Thyroid gland (tissue), 4 donors: ENCODE results near the gene AMY2B. TPM values are rescaled to one million over a fixed set of nuclear protein-coding genes. Genes with fewer than 3 reads are reported as not detected.

Experiments
- DNase-seq, 2 donors: peaks; one replicate each; pipeline ENCODE4 v3.0.0-alpha.2; 2019
- H3K27ac ChIP-seq, 3 donors: fragments of 200-600 bp; sonication (generic); 1 replicate in 2 of 3; 2 replicates in 1 of 3; pipeline ENCODE4 v1.5.1; 2016 to 2019; ENCODE audit warnings: mild to moderate bottlenecking in 1 of 3, moderate library complexity in 1 of 3
- H3K27me3 ChIP-seq: fragments of 200-600 bp; sonication (generic); one replicate; pipeline ENCODE4 v1.5.1; 2019
- H3K36me3 ChIP-seq, 2 donors: fragments of 200-600 bp; sonication (generic); one replicate each; pipeline ENCODE4 v1.5.1; 2016 to 2019
- H3K4me1 ChIP-seq, 2 donors: fragments of 200-600 bp; sonication (generic); one replicate each; pipeline ENCODE4 v1.5.1; 2017 to 2019
- H3K4me3 ChIP-seq, 3 donors: fragments of 200-600 bp; sonication (generic); replicated peaks in 1 of 3; 1 replicate in 2 of 3; 2 replicates in 1 of 3; pipeline ENCODE4 v1.5.1; 2016; ENCODE audit warnings: mild to moderate bottlenecking in 1 of 3
- H3K9me3 ChIP-seq: fragments of 200-600 bp; sonication (generic); one replicate; pipeline ENCODE4 v1.5.1; 2017
- CTCF ChIP-seq, 6 experiments: fragments of 200-600 bp in 3 of 6; fragments of 450-650 bp in 3 of 6; sonication (generic) in 3 of 6; IDR thresholded peaks; one replicate each; pipeline ENCODE4 v1.5.1; 2016 to 2019; ENCODE audit warnings: antibody characterized with exemption in 6 of 6, mild to moderate bottlenecking in 2 of 6, inconsistent platforms in 1 of 6, moderate library complexity in 1 of 6
- POLR2A ChIP-seq, 2 donors: fragments of 450-650 bp; IDR thresholded peaks; one replicate each; pipeline ENCODE4 v1.6.1; 2017; ENCODE audit warnings: antibody characterized with exemption in 2 of 2, mild to moderate bottlenecking in 2 of 2, moderate library complexity in 1 of 2
- WGBS, 2 donors: methylation state at CpG; one replicate each; pipeline ENCODE4 v1.1.5; 2017; 5-methylcytosine and 5-hydroxymethylcytosine counted together
- intact Hi-C: fragments of 100-400 bp; cut with DNase I; formaldehyde crosslinking; loops from one replicate; pipeline ENCODE4 v1.15.1; 2023
- total RNA-seq, 4 donors: library from RNA; depleted of rRNA; stranded (reverse); fragments of >200 nt; gene quantifications; one replicate each; pipeline ENCODE4 v1.2.3, GENCODE V29; 2016

Gene AMY2B
- total RNA-seq, 4 donors from 2014 or later: 51.7 to 71.2 (median 54.7) TPM

- Histone ChIP-seq H3K9me3 (no peaks in the 10 kb centered on the region), H3K4me1 (peaks cover 15 to 22% of the 10 kb centered on the region in 2 donors), H3K27me3 (no peaks in the 10 kb centered on the region), H3K27ac (no peak overlapping the region), H3K4me3 (no peak overlapping the region), H3K36me3 (no peaks in the 10 kb centered on the region)
- TF ChIP-seq POLR2A (IDR thresholded peaks at IDR 0.05) (no peak), CTCF (IDR thresholded peaks at IDR 0.05) (no peak)
- intact Hi-C loops: no loop called here
- 82 to 86% methylated on average over 8 of the region's 8 CpGs for WGBS, 2 donors
- no peak for DNase-seq
Measured at GRCh38 chr1:103529746-103530145, 41.6 kb upstream of the AMY2B start.

GRCh38 chr1:103538226-103538625, 33.2 kb upstream of the AMY2B start:
- no peak for TF ChIP-seq CTCF (IDR thresholded peaks at IDR 0.05)
- TF ChIP-seq POLR2A (IDR thresholded peaks at IDR 0.05): no peak
- no peaks in the 10 kb centered on the region for H3K27me3 ChIP-seq
- intact Hi-C loops: no loop called here
- no peak overlapping the region for H3K27ac ChIP-seq
- peaks cover 45 to 51% of the 10 kb centered on the region in 2 donors for H3K36me3 ChIP-seq
- no peaks in the 10 kb centered on the region for H3K4me1 ChIP-seq
- no peaks in the 10 kb centered on the region for H3K9me3 ChIP-seq
- 50 to 63% methylated on average over 2 of the region's 2 CpGs for WGBS, 2 donors
- no peak for DNase-seq
- H3K4me3 ChIP-seq: no peak overlapping the region

GRCh38 chr1:103541431-103541830, 30.0 kb upstream of the AMY2B start:
- WGBS, 2 donors: 92% methylated on average over 3 of the region's 3 CpGs
- Histone ChIP-seq H3K36me3 (peaks cover 48 to 60% of the 10 kb centered on the region in 2 donors), H3K27ac (no peak overlapping the region), H3K27me3 (no peaks in the 10 kb centered on the region), H3K4me1 (no peaks in the 10 kb centered on the region), H3K4me3 (no peak overlapping the region), H3K9me3 (no peaks in the 10 kb centered on the region)
- intact Hi-C loops: no loop called here
- no peak for DNase-seq
- no peak for TF ChIP-seq CTCF (IDR thresholded peaks at IDR 0.05)
- no peak for TF ChIP-seq POLR2A (IDR thresholded peaks at IDR 0.05)

GRCh38 chr1:103546496-103546895, 24.9 kb upstream of the AMY2B start:
- no peaks in the 10 kb centered on the region for H3K9me3 ChIP-seq
- intact Hi-C loops: no loop called here
- H3K27ac ChIP-seq: no peak overlapping the region
- H3K27me3 ChIP-seq: no peaks in the 10 kb centered on the region
- H3K4me1 ChIP-seq: no peaks in the 10 kb centered on the region
- TF ChIP-seq POLR2A (IDR thresholded peaks at IDR 0.05) (no peak), CTCF (IDR thresholded peaks at IDR 0.05) (no peak)
- H3K36me3 ChIP-seq: peaks cover 35 to 60% of the 10 kb centered on the region in 2 donors
- WGBS, 2 donors: 96 to 100% methylated on average over 1 of the region's 1 CpG
- no peak for DNase-seq
- no peak overlapping the region for H3K4me3 ChIP-seq

- Histone ChIP-seq H3K27ac (no peak overlapping the region), H3K36me3 (peaks cover 43 to 70% of the 10 kb centered on the region in 2 donors), H3K9me3 (no peaks in the 10 kb centered on the region), H3K4me1 (no peaks in the 10 kb centered on the region), H3K4me3 (no peak overlapping the region), H3K27me3 (no peaks in the 10 kb centered on the region)
- DNase-seq: no peak
- 97 to 100% methylated on average over 3 of the region's 3 CpGs for WGBS, 2 donors
- intact Hi-C loops: no loop called here
- TF ChIP-seq CTCF (IDR thresholded peaks at IDR 0.05): no peak
- TF ChIP-seq POLR2A (IDR thresholded peaks at IDR 0.05): no peak
Measured at GRCh38 chr1:103547840-103548239, 23.5 kb upstream of the AMY2B start.
